Stomach smooth muscle (tissue), 2 donors: ENCODE measurements around the gene GFM1.

Experiments
- H3K27ac ChIP-seq: one replicate; pipeline ENCODE4 v1.7.0; 2013; ENCODE audit warnings: mild to moderate bottlenecking, low read length, inconsistent platforms
- H3K27me3 ChIP-seq, 2 donors: one replicate each; pipeline ENCODE4 v1.7.0; 2013; ENCODE audit warnings: low read length in 2 of 2; ENCODE audit not compliant: insufficient read depth in 2 of 2, control insufficient read depth in 1 of 2
- H3K36me3 ChIP-seq, 2 donors: one replicate each; pipeline ENCODE4 v1.7.0; 2013; ENCODE audit warnings: low read length in 2 of 2; ENCODE audit not compliant: control insufficient read depth in 2 of 2, insufficient read depth in 2 of 2
- H3K4me1 ChIP-seq: one replicate; pipeline ENCODE4 v1.7.0; 2013; ENCODE audit warnings: low read length; ENCODE audit not compliant: control insufficient read depth, insufficient read depth
- H3K4me3 ChIP-seq, 2 donors: one replicate each; pipeline ENCODE4 v1.7.0; 2013; ENCODE audit warnings: low read length in 2 of 2
- H3K9ac ChIP-seq, 2 donors: one replicate each; pipeline ENCODE4 v1.7.0; 2013; ENCODE audit warnings: low read length in 2 of 2, mild to moderate bottlenecking in 1 of 2
- H3K9me3 ChIP-seq, 2 donors: one replicate each; pipeline ENCODE4 v1.7.0; 2013; ENCODE audit warnings: low read length in 2 of 2; ENCODE audit not compliant: control insufficient read depth in 2 of 2
- donor health status: healthy.
- donor health status: Pancreatic carcinoma.

The GFM1 gene

GRCh38 chr3:158651192-158651591 is 6.9 kb downstream of the GFM1 start:
- H3K36me3 ChIP-seq = peaks cover 17 to 29% of the 10 kb centered on the region in 2 donors

GRCh38 chr3:158652463-158652862 is 8.1 kb downstream of the GFM1 start:
- Histone ChIP-seq H3K4me3 (no peak overlapping the region), H3K9me3 (no peaks in the 10 kb centered on the region), H3K27ac (no peak overlapping the region), H3K36me3 (peaks cover 20 to 31% of the 10 kb centered on the region in 2 donors), H3K9ac (no peak overlapping the region), H3K4me1 (no peaks in the 10 kb centered on the region), H3K27me3 (no peaks in the 10 kb centered on the region)

More at GRCh38 chr3:158651192-158651591, 6.9 kb downstream of the GFM1 start:
- Histone ChIP-seq H3K27ac (no peak overlapping the region), H3K27me3 (no peaks in the 10 kb centered on the region), H3K9ac (no peak overlapping the region), H3K4me1 (no peaks in the 10 kb centered on the region), H3K9me3 (no peaks in the 10 kb centered on the region), H3K4me3 (no peak overlapping the region)

GRCh38 chr3:158658889-158659288 is 14.6 kb downstream of the GFM1 start:
- Histone ChIP-seq H3K9ac (no peak overlapping the region), H3K27ac (no peak overlapping the region), H3K4me3 (no peak overlapping the region), H3K36me3 (peaks cover 15 to 34% of the 10 kb centered on the region in 2 donors), H3K4me1 (no peaks in the 10 kb centered on the region), H3K27me3 (no peaks in the 10 kb centered on the region), H3K9me3 (no peaks in the 10 kb centered on the region)

GRCh38 chr3:158659454-158660237 is 15.3 kb downstream of the GFM1 start:
- Histone ChIP-seq H3K36me3 (peaks cover 15 to 35% of the 10 kb centered on the region in 2 donors), H3K9ac (no peak overlapping the region), H3K4me1 (no peaks in the 10 kb centered on the region), H3K9me3 (no peaks in the 10 kb centered on the region), H3K27me3 (no peaks in the 10 kb centered on the region), H3K27ac (no peak overlapping the region), H3K4me3 (no peak overlapping the region)

- H3K4me3 ChIP-seq = no peak overlapping the region
- no peak overlapping the region for H3K9ac ChIP-seq
- H3K9me3 ChIP-seq = no peaks in the 10 kb centered on the region
- H3K4me1 ChIP-seq = no peaks in the 10 kb centered on the region
- H3K27me3 ChIP-seq = no peaks in the 10 kb centered on the region
- peaks cover 15 to 37% of the 10 kb centered on the region in 2 donors for H3K36me3 ChIP-seq
- H3K27ac ChIP-seq = no peak overlapping the region
Measured at GRCh38 chr3:158660711-158661110, 16.4 kb downstream of the GFM1 start.

- H3K9me3 ChIP-seq = no peaks in the 10 kb centered on the region
- H3K4me1 ChIP-seq = no peaks in the 10 kb centered on the region
- no peak overlapping the region for H3K9ac ChIP-seq
- no peak overlapping the region for H3K27ac ChIP-seq
- no peaks in the 10 kb centered on the region for H3K27me3 ChIP-seq
- H3K4me3 ChIP-seq = no peak overlapping the region
- peaks cover 17 to 50% of the 10 kb centered on the region in 2 donors for H3K36me3 ChIP-seq
Measured at GRCh38 chr3:158663246-158663645, 18.9 kb downstream of the GFM1 start.

GRCh38 chr3:158663832-158664231 is 19.5 kb downstream of the GFM1 start:
- Histone ChIP-seq H3K27me3 (no peaks in the 10 kb centered on the region), H3K36me3 (peaks cover 22 to 52% of the 10 kb centered on the region in 2 donors), H3K4me1 (no peaks in the 10 kb centered on the region), H3K9ac (no peak overlapping the region), H3K4me3 (no peak overlapping the region), H3K27ac (no peak overlapping the region), H3K9me3 (no peaks in the 10 kb centered on the region)

- no peaks in the 10 kb centered on the region for H3K4me1 ChIP-seq
- H3K4me3 ChIP-seq = no peak overlapping the region
- H3K27me3 ChIP-seq = no peaks in the 10 kb centered on the region
- no peaks in the 10 kb centered on the region for H3K9me3 ChIP-seq
- H3K27ac ChIP-seq = no peak overlapping the region
- peaks cover 14 to 41% of the 10 kb centered on the region in 2 donors for H3K36me3 ChIP-seq
- no peak overlapping the region for H3K9ac ChIP-seq
Measured at GRCh38 chr3:158666416-158666815, 22.1 kb downstream of the GFM1 start.

- Histone ChIP-seq H3K4me3 (no peak overlapping the region), H3K36me3 (peaks cover 13 to 37% of the 10 kb centered on the region in 2 donors)
Measured at GRCh38 chr3:158668506-158668905, 24.2 kb downstream of the GFM1 start.

GRCh38 chr3:158671821-158672214 is 27.5 kb downstream of the GFM1 start:
- H3K36me3 ChIP-seq = peaks cover 9 to 14% of the 10 kb centered on the region in 2 donors
- no peaks in the 10 kb centered on the region for H3K27me3 ChIP-seq

More at GRCh38 chr3:158668506-158668905, 24.2 kb downstream of the GFM1 start:
- no peak overlapping the region for H3K9ac ChIP-seq
- no peaks in the 10 kb centered on the region for H3K9me3 ChIP-seq
- H3K27ac ChIP-seq = no peak overlapping the region
- no peaks in the 10 kb centered on the region for H3K27me3 ChIP-seq
- peaks cover 4% of the 10 kb centered on the region for H3K4me1 ChIP-seq

More at GRCh38 chr3:158671821-158672214, 27.5 kb downstream of the GFM1 start:
- Histone ChIP-seq H3K4me1 (peaks cover 4% of the 10 kb centered on the region), H3K9me3 (no peaks in the 10 kb centered on the region), H3K4me3 (peak overlapping the region; percentile 64 to 76), H3K9ac (peak overlapping the region; percentile 61 to 69), H3K27ac (no peak overlapping the region)
